GM04504 (cell line): Measurements from ENCODE around the gene TPO.
"Not testable (repeated sequence)": the region's sequence is repeated elsewhere in the genome, so short reads cannot be mapped to it uniquely, and the experiment has no call there.

ENCODE experiments used
- DNase-seq: peaks from one replicate; pipeline ENCODE4 v3.0.0-alpha.2; 2012; ENCODE audit warnings: low read depth

TPO gene

GRCh38 chr2:1484131-1484884 lies 71.0 kb downstream of the TPO start:
- DNase-seq = no peak

GRCh38 chr2:1486670-1487069 lies 73.4 kb downstream of the TPO start:
- no peak for DNase-seq

GRCh38 chr2:1487758-1488157 lies 74.5 kb downstream of the TPO start:
- no peak for DNase-seq

- DNase-seq = no peak
These were observed 75.0 kb downstream of the TPO start for GRCh38 chr2:1488181-1488671.

DNA sequence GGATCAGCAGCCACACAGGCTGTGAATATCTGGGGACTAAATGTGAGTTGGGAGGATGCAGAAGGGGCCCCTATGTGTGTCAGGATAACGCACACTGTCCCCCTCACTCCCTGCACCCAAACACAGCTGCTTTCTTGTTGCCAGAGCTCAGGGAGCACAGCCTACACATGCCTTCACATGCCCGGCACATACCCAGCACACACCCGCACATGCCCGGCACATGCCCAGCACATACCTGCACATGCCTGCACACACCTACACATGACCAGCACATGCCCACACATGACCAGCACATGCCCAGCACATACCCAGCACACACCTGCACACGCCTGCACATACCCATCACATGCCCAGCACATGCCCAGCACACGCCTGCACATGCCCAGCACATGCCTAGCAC lies 75.6 kb downstream of the TPO start:
- DNase-seq = no peak

GRCh38 chr2:1489486-1489885 lies 76.2 kb downstream of the TPO start:
- DNase-seq = no peak

GRCh38 chr2:1490381-1490780 lies 77.1 kb downstream of the TPO start:
- not testable (repeated sequence) for DNase-seq

DNA sequence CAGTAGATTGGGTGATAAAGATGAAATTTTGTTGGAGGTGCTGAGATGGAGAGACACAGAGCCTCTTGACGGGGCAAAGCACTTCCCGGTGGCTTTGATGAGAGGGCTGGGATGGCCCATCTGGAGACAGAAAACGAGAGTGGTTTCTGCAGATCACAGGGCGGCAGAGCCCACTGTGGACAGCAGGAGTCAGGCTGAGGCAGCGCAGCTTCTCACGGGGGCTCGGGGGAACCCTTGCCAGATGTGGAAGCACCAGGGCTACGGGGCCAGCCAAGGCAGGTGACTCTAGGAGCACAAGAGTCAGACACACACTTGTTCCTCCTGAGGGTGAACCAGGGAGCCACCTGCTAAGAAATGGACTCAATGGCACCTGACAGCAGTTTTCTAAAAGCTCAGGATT lies 78.5 kb downstream of the TPO start:
- DNase-seq = no peak

- not testable (repeated sequence) for DNase-seq
These were observed 79.0 kb downstream of the TPO start for GRCh38 chr2:1492231-1492630.

DNA sequence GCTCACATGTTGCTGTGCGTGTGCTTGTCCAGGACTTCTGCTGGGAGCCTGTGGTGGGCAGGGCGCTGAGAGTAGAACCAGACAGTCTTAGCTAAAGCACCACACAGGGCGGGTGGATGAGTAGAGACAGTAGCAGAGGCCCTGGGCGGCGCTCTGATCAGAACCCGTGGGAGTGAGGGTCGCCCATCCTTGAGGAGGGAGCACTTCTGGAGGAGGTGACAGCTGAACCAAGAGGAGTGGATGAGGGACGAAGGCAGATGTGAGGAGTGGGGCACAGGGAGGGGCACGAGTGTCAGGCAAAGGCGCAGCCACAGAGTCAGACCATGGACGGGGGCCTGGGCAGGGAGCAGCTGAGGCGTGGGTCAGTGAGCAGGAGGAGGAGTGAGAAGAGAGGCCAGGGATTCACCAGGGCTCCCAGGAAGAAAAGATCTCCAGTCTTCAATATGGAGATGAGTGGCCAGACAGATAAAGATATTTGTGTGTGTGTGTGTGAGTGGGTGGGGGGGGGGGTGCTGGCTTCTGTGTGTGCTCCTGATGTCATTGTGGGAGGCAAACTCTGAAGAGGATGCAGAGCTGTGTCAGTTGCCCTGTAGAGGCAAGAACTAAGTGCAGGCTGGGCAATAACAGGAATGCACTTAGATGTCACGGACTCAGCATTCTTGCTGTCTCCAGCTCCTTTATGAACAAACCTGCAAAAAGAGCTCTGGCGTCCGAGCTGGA lies 79.6 kb downstream of the TPO start:
- no peak for DNase-seq

DNA sequence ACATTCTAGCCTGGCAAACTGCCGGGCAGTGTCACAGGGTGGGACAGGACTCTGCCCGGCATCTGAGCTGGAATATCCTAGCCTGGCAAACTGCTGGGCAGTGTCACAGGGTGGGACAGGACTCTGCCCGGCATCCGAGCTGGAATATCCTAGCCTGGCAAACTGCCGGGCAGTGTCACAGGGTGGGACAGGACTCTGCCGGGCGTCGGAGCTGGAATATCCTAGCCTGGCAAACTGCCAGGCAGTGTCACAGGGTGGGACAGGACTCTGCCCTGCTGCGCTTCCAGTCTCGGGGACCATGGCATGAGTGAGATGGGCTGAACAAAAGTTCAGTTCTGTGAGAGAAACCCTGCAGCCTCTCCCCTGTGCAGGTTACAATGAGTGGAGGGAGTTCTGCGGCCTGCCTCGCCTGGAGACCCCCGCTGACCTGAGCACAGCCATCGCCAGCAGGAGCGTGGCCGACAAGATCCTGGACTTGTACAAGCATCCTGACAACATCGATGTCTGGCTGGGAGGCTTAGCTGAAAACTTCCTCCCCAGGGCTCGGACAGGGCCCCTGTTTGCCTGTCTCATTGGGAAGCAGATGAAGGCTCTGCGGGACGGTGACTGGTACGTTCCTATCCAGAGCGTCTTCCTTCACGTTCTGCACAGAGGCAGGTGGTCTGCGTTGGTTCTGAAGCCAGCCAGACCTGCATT lies 80.3 kb downstream of the TPO start:
- DNase-seq = no peak

DNA sequence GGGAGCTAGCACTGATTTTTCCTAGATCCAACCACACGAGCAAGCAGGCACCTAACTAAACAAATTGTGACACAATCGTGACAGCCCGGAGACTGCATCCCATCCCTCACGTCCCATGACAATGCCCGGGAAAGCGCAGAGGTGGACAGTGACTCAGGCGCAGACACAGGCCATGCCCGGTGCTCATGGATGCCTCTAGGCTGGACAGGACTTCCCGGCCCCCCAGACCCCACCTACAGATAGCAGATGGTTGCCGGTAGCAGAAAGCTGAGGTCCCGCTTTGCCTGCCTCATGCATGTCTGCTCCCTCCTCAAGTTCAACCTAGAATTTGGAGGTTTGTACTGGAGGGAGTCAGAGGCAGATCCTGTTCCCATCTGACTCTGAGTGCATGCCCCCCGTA lies 81.0 kb downstream of the TPO start:
- DNase-seq = no peak

DNA sequence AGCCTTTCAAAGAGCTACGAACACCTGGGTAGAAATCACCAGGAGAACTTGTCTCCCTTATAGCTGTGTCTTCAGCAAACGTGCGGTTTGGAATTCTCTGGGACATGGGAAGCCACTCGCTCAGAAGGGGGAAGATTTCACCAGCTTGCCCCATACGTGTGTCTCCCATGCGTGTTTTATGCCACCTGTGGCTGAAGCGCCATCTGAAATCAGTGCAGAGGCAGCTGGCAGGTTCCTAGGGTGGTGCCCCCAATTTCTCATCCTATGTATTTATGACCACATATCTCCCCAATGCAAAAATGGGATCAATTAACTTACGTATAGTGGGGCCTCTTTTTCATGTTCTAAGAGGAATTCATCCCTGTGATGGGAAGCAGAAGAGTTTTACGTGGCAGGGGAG lies 81.6 kb downstream of the TPO start:
- DNase-seq = no peak

- no peak for DNase-seq
These were observed 82.6 kb downstream of the TPO start for GRCh38 chr2:1495676-1496358.

DNA sequence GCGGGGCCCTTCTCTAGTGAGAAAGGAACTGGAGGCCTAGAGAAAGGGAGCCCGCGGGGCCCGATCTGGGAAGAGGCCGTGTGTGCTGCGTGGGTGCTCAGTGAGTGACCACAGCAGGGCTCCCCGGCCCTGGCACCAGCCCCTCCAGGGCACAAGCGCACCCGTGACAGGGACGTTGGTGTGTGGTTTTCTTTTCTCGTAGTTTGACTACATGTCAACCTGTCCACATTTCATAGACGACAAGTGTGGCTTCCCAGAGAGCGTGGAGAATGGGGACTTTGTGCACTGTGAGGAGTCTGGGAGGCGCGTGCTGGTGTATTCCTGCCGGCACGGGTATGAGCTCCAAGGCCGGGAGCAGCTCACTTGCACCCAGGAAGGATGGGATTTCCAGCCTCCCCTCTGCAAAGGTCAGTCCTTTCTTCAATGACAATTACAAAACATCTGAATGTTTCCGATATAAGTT lies 83.1 kb downstream of the TPO start:
- DNase-seq = no peak

GRCh38 chr2:1497122-1497611 lies 83.9 kb downstream of the TPO start:
- DNase-seq = no peak

- no peak for DNase-seq
These were observed 84.9 kb downstream of the TPO start for GRCh38 chr2:1498176-1498575.

DNA sequence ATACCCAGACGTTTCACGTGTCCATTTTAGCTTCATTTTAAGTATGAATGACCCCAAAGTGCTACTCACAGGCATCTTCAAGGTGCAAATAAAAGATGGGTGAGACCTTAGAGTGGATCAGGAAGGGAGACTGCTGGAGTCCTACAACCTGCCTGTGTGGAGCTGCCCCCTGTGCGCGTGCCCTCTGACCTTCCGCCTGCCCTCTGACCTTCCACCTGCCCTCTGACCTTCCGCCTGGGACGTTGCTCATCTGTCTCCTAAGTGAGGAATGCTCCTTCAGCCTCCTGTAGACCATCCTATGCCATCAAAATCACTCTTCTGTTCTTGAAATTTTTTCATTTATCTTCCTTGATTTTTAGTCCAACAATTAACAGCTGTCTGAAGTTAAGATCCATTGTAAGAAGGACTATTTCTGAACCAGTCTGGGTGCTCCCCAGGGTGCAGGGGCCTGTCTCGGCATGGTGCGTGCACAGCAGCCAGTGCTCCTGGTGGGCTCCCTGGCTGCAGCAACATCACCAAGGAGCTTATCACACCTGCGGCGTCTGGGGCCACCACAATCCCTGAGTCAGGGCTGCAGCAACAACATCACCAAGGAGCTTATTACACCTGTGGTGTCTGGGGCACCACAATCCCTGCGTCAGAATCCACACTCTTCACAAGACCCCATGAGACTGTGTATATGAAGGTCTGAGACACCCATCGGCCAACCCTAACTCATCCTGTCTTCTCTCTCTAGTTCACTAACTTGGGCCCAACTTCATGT lies 86.0 kb downstream of the TPO start:
- DNase-seq = no peak

DNA sequence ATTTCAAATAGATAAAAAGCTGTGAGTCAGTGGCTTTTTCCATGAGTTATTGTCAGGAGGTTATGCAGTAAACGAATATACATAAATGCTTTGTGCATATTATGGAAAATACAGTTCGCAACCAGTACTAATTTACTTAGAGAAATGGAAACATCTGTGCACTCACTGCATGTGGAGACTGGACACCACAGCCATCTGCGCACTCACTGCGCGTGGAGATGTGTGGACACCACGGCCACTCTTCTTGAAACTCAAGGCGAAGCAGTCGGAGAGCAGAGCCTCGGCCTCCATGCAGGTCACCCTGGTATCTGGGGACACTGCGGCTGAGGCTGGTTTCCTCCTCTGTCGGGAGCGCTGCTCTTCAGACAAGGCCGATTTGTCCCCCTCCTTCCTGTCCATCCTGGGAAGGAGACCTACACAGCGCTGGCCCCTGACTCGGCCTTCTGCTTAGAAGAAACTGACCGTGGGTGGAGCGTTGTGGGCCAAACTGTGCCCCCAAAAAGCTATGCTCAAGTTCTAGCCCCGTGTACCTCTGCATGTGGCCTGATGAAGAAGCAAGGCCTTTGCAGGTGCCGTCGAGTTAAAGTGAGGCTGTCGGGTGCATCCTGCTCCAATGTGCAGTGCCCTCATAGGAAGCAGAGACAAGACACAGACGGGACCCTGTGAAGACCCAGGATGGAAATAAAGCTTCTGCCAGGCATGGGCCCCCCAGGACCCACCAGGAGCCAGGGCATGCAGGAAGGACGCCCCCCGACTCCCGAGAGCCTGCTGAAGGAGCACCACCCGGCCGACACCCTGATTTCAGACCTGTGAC lies 88.0 kb downstream of the TPO start:
- DNase-seq = no peak

DNA sequence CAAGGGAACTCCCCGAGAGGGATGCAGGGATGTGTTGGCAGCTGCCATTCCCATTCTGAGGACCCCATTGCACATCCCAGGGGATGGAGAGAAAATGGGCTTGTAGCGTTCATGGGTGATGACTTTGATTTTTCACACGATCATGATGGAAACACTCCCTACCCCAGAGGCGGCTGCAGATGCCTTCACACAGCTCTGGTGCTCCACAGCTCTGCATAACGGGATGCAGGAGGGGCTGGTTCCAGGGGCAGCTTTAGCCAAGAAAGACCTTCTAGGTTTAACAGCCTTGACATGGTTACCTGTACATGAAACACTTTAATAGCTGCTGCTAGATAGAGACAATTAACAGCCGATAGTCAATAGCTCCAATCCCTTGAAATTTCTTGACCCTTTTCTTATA lies 88.7 kb downstream of the TPO start:
- no peak for DNase-seq
